Neural progenitor cell (in vitro differentiated cells): ENCODE measurements around the gene ANKRA2.

Experiments used
- EZH2 ChIP-seq: fragments of 200-600 bp; sonication (generic); IDR thresholded peaks from 2 replicates; pipeline ENCODE4 v1.6.1; 2017; ENCODE audit warnings: antibody characterized with exemption, mild to moderate bottlenecking, moderate library complexity
- EZH2phosphoT487 ChIP-seq: fragments of 200-600 bp; sonication (generic); IDR thresholded peaks from 2 replicates; pipeline ENCODE4 v1.6.1; 2017; ENCODE audit warnings: antibody characterized with exemption
- TF ChIP-seq, protein P1 (sequence below): fragments of 200-600 bp; sonication (generic); IDR thresholded peaks from 2 replicates; pipeline ENCODE4 v1.5.1; 2017; ENCODE audit warnings: antibody characterized with exemption, mild to moderate bottlenecking

DNA sequence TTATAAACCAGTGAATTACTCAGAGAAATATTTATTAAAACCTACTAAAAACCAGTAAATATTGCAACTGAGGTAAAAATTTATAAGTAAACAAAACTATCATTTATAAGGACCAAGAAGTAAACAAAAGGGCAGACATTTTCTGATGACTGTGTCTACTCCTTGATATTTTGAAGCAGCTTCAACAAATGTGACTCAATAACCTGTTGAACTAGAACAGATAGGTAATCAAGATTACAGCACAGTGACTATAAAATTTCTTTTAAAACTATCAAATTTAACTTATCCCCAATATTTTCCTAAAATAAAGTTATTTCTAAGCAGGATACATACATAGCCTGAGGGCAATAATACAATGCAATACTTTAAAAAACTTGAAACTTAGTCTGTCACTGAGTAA, 12.8 kb downstream of the ANKRA2 start:
- TF ChIP-seq, protein P1, sequence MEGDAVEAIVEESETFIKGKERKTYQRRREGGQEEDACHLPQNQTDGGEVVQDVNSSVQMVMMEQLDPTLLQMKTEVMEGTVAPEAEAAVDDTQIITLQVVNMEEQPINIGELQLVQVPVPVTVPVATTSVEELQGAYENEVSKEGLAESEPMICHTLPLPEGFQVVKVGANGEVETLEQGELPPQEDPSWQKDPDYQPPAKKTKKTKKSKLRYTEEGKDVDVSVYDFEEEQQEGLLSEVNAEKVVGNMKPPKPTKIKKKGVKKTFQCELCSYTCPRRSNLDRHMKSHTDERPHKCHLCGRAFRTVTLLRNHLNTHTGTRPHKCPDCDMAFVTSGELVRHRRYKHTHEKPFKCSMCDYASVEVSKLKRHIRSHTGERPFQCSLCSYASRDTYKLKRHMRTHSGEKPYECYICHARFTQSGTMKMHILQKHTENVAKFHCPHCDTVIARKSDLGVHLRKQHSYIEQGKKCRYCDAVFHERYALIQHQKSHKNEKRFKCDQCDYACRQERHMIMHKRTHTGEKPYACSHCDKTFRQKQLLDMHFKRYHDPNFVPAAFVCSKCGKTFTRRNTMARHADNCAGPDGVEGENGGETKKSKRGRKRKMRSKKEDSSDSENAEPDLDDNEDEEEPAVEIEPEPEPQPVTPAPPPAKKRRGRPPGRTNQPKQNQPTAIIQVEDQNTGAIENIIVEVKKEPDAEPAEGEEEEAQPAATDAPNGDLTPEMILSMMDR, result no peak
- TF ChIP-seq EZH2, result no peak
- no peak for TF ChIP-seq EZH2phosphoT487
